NCI-H146 treated with DMSO at 0.1 percent for 48 hours (cell line): ENCODE data around the gene KCNIP2.

Experiments
- DNase-seq: peaks from one replicate; lab custom pipeline; 2025; ENCODE audit not compliant: unreplicated experiment; lab: John Stamatoyannopoulos, UW

The KCNIP2 gene

DNA sequence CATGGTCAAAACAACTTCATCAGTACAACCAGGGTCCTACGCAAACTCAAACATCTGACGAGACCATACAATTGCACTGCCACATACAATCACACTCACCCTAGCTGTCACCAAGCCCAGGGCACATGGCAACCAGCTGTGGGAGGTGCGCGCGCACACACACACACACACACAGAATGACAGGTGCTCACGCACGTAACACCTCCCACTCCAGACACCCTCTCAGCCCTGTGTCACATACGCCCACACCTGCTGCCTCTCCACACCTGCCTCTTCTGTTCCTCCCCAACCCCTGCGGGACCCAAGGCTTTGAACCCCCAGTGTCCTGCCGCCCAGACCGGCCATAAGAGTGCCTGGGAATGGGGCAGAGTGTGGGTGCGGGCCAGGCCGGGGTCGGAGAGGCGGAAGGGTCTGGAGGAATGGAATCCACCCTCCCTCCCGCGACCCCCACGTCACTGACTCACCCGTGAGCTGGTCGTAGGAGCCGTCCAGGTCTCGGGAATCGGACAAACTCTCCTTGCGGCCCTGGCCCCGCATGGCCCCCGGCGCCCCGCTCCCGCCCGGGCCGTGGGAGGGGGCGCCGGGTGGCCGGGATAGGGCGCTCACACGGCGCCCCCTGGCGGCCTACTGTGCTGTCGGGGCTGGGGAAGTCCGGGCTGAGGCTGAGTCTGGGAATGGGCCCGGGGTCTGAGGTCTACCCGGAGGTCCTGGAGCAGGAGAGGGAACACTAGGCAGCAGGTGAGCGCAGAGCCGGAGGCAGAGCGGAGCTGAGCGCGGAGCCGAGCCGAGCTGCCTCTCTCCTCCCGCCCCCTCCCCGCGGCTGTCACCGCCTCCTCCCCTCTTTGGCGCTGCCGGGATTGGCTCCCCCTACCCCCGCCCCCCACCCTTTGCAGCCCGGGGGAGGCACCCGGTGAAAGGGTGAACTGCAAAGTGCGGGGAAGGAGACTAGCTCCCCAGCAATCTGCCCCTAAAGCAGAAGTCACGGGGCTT, at the start of gene KCNIP2:
Gene KCNIP2 (minus strand): TSS at position 769 of the 990 bp plus-strand sequence. CDS start 232 bp downstream, at position 537.
- no peak for DNase-seq

- DNase-seq = no peak
Measured at GRCh38 chr10:101892782-101893391, 49.3 kb upstream of the KCNIP2 start.

GRCh38 chr10:101889256-101890210, 45.9 kb upstream of the KCNIP2 start:
- peak; percentile 45 for DNase-seq

DNA sequence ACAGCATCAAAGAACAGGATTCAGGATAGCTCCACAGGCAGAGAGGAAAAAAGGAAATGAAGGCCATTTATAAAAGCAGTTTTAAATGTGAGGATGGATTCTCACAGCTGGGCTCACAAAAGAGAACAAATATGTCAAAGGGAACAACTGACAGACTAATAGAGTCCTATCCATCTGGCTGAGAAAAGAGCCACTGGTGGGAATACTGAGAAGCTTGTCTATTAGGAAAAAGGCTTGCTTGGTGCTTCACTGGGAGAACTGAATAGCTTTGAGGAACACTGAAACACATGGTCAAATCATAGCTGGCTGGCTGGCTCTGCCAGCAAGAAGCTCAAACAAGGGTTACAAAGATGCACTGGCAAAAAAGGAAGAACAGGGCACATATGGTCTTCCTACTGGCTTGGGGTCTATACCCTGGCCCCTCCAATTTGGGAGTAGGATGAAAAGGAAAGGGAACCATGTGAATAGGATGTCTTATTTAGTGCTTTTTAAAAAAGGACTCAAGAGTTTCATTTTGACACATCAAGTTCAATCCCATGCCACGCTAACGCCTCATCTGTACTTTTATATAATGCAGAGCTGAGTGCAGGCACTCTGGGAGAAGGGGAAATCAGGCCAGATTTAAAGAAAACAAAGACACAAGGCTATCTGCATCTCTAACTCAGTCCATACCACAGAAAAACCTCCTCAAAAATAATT, 44.8 kb upstream of the KCNIP2 start:
- no peak for DNase-seq

- no peak for DNase-seq
Measured at GRCh38 chr10:101887775-101888174, 44.2 kb upstream of the KCNIP2 start.

- no peak for DNase-seq
Measured at GRCh38 chr10:101886521-101887312, 43.1 kb upstream of the KCNIP2 start.

DNA sequence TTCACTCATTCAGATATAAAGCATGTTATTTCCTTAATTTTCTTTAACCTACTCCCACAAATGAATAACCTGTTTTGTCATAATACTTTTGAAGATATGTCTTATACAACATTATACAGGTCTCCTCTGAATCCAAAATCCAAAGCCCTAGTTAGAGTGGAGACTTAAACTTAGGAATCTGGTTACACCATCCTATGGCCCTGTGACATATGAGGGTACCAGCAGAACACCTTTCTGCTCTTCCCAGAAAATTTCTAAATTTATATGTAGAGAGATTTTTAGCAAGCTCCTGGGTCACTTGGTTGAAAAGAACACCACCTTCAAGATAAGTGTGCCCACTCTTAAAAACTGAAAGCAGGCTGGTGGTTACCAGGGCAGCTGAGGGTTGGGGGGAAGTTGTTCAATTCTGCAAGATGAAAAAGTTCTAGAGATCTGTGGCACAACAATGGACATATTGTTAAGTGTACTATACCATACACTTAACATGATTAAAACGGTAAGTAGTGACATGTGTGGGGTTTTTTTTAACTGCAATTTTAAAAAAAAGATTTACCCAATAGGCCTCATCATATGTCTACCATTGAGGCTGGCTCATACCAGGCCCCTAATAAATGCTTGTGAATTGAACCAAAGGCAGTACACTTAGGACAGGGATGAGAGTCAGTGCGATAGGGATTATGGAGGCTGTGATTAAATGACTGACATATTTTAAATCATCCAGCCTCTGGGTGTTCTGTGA, 37.6 kb upstream of the KCNIP2 start:
- no peak for DNase-seq

DNA sequence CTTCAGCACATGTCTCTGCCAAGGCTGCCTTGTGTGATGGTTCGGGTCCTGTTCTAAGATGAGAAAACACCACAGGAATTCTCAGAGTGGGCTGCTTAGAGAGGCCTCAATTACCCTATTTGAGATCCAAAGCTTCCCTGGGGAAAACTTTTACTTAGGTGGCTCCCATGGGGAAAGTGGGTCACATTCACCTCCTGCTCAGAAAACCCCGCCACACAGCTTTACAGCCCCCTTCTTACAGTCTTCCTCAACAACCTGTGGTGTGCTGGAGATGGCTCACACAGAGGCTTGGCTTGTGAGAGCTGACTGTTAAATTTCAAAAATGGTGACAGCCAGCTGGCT, 36.6 kb upstream of the KCNIP2 start:
- no peak for DNase-seq

DNA sequence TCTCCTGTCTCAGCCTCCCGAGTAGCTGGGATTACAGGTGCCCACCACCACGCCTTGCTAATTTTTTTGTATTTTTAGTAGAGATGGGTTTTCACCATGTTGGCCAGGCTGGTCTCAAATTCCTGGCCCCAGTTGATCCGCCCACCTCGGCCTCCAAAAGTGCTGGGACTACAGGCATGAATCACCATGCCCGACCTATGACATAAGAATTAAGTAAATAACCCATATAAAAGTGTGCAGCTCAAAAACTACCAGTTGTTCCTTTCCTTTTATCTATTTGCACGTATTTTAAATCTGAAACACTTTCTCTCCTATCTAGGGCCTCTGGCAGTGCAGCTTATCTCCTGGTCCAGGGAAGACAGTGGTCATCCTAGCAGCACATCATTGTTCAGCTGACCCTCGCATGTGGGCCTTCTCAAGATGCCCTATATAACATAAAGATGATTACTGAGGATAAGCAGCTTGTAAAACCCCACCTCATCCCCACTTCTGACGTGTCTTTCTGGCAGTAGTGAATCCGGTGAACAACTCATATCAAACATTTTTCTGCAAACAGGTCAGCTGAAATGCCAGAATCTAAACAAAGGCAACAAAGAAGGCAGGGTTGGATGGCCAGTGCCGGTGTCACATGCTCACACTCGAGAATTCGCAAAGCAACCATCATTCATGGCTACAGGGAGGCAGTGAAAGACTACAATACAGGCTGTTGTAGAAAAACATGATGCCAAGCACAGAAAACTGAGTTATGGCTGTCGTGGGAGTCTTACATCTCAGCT, 36.0 kb upstream of the KCNIP2 start:
- DNase-seq = no peak

DNA sequence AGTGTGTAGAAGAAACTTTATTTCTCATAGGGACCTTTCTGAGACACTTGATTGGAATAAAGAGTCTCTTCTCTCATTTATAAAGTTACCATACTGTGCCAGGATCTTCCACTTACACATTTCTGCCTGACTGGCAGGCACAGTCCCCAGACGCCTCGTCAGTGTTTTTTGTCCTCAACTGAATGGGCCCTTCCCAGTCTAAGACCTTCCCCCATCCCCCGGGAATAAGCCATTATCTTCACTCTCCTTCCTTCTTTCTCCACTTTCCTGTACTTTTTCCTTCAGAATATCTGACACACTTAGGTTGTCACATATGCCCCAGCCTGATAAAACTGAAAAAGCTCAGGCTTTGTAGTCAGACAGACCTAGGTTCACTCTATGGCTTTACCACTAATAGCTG, 35.3 kb upstream of the KCNIP2 start:
- no peak for DNase-seq

DNA sequence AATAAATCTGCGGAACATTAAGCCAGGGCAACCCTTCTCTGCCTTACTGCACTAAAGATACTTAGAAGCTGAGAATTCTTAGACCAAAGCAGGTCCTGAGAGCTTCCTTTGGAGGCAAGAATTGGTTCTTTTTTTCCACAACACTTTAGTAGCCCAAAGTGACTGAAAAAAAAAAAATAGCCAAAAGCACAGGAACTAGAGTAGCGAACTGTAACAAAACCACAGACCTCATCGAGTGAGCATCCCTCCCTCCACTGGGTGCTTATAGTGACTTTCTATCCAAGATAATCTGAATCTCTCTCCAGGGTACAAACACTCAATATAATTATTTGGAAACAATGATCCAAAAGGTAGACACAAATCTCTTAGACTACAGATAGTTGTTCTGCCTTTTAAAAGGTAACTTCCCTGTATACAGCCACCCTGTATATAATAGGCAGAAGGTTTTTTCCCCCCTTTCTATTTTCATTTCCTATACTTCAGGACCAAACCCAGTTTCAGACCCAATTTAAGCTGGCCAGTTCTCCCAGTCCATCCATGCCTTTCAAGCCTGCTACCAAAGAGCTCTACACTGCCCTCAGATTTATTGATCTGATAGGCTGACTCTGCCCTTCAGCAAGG, 31.6 kb upstream of the KCNIP2 start:
- no peak for DNase-seq

- DNase-seq = no peak
Measured at GRCh38 chr10:101874252-101874651, 30.7 kb upstream of the KCNIP2 start.

GRCh38 chr10:101867931-101868330, 24.3 kb upstream of the KCNIP2 start:
- no peak for DNase-seq

- no peak for DNase-seq
Measured at GRCh38 chr10:101859530-101859929, 15.9 kb upstream of the KCNIP2 start.

GRCh38 chr10:101858723-101859500, 15.3 kb upstream of the KCNIP2 start:
- no peak for DNase-seq

- DNase-seq = no peak
Measured at GRCh38 chr10:101857802-101858476, 14.3 kb upstream of the KCNIP2 start.

DNA sequence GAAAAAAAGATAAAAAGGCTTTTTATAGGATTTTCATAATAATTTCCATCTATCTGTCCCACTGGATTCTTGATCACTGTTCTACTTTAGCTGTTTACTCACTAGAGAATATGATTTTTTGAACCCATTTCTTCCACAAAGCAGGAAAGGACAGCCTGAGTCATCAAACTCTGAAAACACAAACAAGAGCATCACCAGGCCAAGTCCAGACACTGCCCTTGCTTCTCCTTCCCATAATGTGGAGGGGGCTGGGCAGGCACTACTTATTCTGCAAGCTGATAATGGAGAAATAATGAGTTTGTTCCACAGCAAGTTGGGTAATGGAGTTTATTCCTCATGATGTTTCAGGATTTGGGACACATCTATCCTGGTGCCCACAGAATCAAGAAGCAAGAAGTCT, 13.0 kb upstream of the KCNIP2 start:
- DNase-seq = no peak
